Measurements from ENCODE around the gene CGB3.
"Not testable (repeated sequence)": the region's sequence is repeated elsewhere in the genome, so short reads cannot be mapped to it uniquely, and the experiment has no call there.

The CGB3 gene

DNA sequence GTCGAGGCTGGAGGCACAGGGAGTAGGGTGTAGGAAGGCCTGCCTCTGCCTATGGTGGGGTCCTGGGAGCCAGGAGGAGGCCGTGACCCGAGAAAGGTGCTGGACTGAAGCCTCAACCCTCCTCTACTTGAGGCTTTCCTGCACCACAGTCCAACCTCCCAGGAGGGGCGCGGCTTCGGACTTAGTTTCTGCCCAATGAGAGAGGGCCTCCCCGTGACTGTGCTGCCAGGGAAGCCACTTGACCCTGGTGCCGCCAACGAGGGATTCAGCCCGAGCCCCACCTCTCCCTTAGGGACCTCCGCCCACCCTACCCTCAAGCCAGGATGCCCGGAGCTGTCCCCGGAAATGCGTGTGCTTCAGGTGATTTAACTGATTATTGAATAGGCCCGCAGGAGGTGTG, at the start of gene CGB3:
Gene CGB3 (minus strand): TSS at position 101 of the 400 bp plus-strand sequence. CDS start 362 bp downstream, outside the sequence.
- DNase-seq (ENCODE audit: low spot score) = not testable (repeated sequence)

DNA sequence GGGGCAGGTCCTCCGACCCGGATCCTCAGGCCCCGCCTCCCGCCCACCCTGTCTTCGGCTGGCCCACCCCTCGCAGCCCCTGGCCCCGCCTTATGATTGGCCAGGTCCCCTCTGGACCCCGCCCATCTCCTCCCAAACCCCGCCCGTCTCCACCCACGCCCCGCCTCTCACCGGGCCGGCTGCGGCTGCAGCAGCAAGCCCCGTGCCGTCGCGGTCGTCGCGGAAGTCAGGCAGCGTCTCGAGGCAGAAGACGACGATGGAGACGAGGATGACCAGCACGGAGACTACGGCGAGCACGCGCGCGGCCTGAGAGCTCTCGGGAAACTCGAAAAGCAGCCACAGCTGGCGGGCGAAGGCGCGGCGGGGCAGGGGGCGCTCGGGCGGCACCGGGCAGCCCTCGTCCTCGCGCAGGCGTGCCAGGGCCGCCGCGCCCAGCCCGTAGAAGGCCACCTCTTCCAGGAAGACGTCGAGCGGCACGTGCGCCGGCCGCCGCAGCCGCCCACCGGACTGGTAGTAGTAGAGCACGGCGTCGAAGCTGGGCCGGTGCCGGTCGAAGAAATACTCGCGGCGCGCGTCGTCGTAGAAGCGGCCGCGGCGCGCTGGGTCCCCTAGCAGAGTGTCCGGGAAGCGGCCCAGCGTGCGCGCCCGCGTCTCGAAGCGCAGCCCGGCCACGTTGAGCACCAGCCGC, 47.9 kb upstream of the CGB3 start:
- DNase-seq (ENCODE audit: low spot score) = no peak

DNA sequence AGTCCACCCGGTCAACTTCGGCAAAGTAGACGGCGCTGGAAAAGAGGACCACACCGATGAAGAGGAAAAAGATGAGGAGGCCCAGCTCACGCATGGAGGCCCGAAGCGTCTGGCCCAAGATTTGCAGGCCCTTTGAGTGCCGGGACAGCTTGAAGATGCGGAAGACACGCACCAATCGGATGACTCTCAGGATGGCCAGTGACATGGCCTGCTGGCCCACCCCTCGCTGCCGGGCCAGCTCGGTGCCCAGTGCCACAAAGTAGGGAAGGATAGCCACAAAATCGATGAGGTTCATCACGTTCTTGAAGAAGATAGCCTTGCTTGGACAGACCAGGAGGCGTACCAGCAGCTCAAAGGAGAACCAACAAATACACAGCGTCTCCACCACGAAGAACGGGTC, 46.3 kb upstream of the CGB3 start:
- DNase-seq (ENCODE audit: low spot score) = no peak

DNA sequence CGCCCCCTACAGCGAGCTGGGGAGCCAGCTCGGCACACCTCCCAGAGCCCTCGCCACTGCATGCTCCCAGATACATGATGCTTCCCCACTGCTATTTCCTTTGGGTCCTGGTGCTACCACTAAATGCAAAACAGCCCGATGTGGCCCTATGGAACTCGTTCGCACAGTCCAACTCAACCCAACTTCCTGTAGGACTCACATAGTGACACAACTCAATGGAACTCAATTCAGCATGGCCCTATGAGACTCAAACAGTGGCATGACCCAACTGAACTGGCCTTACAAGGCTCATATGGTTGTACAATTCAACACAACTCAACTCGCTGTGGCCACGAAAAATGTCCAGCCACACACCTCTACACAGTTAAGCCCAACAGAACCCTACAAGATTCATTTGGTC, 44.9 kb upstream of the CGB3 start:
- DNase-seq (ENCODE audit: low spot score) = no peak

DNA sequence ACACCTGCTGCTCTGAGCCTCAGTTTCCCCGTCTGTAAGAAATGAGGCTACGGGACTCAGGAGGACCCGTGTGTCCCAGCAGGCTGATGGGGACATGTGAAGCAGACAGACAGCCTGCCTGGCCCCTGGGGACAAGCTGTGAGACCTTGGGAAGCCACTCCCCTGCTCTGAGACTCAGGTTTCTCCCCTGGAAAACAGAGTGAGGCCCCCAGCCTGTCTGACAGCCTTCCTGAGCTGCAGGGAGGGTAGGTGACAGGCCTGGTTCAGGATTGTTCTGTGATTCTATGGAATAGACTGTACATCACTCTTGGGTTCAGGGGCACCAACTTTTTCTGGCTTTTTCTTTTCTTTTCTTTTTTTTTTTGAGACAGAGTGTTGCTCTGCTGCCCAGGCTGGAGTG, 43.4 kb upstream of the CGB3 start:
- DNase-seq (ENCODE audit: low spot score) = no peak

DNA sequence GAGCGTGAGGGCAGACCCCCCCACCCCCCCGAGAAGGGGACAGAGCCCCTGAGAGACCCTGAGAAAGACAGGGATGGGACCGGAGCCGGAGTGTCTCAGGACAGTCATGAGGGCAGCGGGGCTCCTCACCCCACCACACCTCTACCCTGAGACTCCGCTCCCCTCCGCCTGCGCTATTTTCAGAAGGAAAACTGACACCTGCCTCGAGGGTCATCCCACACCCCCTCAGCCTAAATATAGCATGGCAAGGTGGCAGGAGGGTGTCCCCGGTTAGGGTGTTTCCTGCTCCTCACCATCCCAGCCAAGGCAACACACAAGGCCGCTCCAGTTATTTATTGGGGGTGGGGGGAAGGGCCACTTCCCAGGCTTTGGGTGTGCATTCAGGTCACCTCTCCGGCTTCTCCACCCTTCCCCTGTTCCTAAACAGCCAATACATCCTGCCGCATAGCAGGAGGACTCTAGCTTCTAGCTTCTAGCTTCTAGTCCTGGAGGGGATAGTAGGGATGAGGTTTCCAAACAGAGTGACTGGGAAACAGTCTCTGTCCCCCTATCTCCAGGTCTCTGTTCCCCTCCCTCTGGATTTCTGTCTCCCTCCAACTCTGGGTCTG, 41.9 kb upstream of the CGB3 start:
- DNase-seq (ENCODE audit: low spot score) = no peak

DNA sequence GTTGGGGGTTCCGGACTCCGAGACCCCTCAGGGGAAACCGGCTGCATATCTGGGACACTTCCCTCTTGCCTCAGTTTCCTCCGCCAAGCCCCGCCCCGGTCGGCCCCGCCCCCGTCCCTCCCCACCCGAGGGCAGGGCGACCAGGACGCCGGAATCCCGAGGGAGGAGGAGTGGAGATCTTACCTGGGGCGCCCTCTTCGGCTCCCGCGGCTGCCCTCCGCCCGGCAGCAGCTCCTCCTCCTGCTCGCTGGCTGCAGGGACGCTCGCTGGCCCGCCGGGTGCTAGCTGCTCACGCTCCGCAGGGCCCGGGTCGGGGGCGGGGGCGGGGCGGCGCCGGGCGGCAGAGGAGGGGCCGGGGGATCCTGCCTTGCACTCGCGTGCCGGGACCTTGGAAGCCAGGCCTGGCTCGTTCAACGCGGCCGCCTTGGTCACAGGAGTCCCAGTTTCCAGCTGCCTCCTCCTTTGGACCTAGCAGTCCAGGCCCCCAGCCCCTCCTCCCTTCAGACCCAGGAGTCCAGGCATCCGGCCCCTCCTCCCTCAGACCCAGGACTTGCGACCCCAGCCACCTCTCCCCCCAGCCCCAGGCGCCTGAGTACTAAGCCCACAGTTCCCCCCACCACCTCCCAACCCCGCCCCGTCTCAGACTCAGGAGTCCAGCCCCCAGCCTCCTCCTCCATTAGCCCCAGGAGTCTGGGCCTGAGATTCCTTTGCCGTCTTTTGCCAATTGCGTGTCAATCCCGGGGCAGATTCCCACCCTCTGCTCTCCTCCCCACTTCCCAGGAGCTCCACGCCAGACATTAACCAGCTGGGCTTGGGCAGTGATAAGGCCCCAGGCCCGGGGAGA, 40.9 kb upstream of the CGB3 start, which contains the start of gene NTF4:
Gene NTF4 (minus strand): TSS at position 51 of the 844 bp plus-strand sequence. CDS start 2,821 bp downstream, outside the sequence.
- no peak for DNase-seq (ENCODE audit: low spot score)

DNA sequence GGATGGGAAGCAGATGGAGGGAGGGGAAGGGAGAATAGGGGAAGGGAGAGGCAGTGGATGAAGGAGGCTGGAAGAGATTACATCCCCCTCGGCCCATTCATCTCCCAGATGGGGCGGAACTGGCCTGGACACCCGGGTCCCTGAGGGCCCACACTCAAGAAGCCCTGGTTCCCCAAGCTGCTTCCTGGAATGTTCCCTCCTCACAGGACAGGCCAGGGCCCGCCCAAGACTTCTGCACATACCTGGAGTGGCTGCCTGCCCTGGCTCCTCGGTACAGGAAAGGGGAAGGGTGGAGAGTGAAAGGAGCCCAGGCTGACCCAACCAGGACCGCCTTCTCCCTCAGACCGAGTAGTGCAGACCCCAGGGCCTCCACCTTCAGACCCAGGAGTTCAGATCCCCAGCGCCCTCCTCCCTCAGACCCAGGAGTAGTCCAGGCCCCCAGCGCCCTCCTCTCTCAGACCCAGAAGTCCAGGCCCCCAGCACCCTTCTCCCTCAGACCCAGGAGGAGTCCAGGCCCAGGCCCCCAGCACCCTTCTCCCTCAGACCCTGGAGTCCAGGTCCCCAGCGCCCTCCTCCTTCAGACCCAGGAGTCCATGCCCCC, 40.0 kb upstream of the CGB3 start:
- DNase-seq (ENCODE audit: low spot score) = no peak

DNA sequence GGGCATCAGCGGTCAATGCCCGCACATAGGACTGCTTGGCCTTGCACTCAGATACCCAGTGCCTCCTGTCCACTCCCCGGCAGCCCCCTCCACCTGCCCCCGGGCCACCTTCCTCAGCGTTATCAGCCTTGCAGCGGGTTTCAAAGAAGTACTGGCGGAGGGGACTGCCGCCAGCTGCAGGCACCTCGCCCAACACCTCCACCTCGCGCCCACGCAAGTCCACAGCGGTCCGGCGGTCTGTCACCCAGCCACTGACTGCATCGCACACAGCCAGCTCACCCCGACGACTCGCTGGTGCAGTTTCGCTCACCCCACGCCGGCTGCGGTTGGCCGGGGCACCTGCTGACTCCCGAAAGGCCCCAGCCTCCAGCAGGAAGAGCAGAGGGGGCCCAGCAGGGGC, 37.3 kb upstream of the CGB3 start:
- DNase-seq (ENCODE audit: low spot score) = no peak

DNA sequence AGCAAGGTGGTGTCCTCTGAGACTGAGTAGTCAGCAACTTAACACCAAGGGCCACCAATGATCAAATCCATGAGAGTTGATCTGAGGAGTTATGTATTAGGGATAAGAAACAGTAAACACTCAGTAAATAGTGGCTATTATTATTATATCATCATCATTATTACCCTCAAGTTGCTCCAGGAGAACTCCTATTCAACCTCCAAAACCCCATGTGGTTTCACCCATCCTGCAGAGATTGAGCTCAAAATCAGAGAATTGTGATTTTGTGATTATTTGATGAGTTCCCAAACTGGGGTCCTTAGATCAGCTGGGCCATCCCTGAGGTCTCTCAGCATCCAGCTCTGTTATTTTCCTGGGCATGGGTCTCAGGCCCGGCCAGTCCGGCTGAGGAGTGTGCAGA, 36.9 kb upstream of the CGB3 start:
- DNase-seq (ENCODE audit: low spot score) = no peak

DNA sequence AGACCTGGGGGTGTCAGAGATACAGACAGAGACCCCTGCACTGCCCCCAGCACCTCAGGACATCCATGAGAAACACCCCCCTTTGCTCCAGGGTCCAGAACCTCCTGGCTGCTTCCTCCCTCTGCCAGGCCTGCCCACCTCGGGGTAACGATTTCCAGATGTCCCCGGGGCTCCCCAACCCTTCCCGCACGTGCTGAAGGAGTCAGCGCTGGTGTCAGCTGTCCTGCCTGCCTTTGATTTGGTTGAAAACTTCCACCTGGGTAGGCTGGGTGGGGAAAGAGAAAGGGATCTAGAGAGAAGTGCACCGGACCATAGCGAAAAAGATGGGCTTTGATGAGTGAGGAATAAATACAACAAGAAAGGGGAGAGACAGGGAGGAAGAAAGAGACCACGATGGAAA, 34.9 kb upstream of the CGB3 start:
- no peak for DNase-seq (ENCODE audit: low spot score)

DNA sequence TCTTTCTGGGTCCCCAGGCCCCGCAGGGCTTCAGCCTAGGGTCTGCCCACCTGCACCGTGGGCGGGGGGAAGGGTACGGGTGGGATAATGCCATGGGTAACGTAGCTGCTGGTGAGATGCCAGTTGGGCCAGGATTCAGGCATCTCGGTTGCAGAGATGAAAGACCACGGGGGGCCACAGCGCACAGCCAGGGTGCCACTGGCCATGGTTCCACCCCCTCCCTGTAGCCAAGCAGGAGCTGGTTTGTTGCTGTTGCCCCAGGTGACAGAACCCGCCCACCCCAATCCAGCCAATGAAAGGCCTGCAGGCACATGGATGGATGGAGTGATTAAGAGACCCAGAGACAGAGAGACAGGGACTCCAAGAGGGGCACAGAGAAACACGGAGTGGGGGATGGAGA, 34.4 kb upstream of the CGB3 start:
- DNase-seq (ENCODE audit: low spot score) = no peak

DNA sequence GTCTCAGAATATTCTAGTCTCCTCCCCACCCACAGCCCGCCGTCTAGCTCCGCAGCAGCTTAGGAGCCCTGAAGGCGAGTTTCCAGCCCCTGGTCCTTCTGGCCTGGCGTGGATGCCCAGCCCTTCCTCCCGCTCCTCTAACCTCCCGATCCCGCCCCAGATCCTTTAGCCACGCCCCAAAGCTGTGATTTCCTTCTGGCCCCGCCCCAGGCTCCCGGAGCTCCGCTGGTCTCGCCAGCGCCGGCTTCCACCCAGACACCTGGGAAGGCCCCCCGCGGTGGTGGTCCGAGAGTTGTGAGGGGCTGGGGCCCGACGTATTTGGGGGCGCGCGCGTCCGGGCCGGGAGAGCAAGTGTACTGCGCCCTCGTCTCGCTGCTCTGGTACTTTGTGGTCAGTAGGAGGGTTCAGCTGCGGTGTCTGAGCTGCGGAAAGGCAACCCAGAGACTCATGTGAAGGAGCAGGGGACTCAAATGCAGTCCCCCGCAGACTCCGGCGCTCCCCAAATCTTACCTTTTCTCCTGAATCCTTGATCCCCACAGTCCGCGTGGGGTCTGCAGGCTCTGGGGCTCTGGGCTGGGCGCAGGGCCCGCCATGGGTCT, 33.6 kb upstream of the CGB3 start, which contains the start of gene CGB7:
Gene CGB7 (minus strand): TSS at position 114 of the 599 bp plus-strand sequence. CDS start 2,374 bp downstream, outside the sequence.
- DNase-seq (ENCODE audit: low spot score) = peak; percentile 6

DNA sequence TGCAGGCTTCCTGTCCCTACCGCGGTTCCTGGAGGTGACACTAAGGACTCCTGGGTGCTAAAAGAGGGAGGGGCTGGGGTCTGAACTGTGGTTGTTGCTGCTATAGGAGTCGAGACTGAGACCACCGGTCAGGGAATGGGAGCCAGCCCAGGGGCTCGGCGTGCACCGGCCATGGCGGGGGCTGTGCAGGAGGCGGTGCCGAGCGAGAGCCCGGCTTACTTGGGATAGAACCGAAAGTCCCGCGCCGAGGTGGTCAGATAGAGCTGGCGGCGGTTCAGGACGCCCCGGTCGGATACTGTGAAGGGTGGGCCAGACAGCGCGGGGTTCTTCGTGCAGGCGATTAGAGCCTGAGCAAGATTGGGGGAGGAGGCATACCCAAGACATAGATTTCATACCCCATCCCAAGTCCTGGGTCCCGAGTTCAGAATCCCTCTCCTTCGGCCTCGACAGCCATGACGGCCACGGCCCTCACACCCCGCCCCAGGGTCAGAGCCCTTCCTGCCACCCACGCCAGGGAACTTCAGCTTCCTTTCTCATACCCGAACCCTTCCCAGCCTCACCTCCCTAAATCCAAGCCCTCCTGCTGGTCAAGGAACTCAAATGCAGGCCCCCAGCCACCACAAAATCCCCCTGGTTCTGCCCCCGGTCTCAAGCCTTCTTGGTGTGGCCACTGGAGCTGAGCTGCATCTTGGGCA, 32.9 kb upstream of the CGB3 start:
- not testable (repeated sequence) for DNase-seq (ENCODE audit: low spot score)

DNA sequence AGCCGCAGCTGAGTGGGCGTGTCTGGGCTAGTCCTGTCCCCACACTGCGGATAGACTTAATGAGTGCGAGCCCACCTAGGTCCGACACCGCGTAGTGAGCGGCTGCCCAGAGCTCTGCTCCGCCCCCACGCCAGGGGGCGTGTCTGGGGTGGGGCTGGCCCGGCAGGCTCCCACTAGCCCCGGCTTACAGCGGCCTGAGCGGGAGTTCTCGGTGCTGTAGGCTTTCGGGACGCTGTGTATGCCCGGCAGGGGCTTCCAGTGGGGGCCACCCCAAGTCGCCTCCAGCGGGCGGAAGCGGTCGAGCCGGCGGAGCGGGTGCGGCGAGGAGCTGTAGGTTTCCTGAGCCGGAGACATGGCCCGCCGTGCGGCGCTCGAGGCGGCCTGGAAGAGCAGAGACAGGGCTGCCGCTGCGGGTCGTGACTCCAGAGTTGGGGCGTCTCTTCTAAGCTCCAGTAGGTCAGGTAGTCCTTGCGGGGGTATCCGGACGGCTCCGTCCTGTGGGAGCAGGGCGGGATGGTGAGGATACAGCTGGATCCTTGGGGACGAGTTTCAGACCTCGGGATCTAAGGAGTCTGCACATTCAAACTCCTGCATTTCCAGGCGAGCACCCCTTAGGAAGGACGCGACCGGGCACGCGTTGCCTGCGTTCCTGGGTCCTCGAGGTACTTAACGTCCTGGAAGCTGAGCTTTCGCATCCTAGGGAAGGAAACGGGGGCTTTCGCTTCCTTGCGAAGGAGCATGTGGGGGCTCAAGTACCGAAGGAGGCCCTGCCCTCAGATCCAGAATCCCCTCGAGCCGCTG, 32.2 kb upstream of the CGB3 start:
- DNase-seq (ENCODE audit: low spot score) = peak; percentile 10

DNA sequence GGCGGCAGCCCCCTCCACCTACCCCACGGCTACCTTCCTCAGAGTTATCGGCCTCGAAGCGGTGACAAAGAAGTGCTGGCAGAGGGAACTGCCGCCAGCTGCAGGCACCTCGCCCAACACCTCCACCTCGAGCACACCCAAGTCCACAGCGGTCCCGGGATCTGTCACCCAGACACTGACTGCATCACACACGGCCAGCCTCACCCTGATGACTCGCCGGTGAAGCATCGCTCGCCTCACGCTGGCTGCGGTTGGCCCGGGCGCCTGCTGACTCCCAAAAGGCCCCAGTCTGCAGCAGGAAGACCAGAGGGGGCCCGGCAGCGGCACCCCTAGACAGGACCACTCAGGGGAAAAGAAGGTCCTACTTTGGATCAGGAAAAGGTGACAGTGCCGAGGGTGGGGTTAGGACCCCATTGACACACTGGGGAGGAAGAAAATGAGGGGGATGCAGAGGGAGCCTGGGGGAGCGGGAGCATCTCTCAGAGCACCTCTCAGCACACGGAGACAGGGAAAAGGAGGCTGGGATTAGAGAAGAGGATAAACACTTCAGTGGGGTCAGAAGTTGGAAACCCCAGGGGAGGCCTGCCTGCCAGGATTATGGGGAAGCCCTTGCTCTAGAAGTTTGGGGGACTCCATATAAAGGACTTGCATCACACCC, 26.4 kb upstream of the CGB3 start:
- DNase-seq (ENCODE audit: low spot score) = not testable (repeated sequence)

DNA sequence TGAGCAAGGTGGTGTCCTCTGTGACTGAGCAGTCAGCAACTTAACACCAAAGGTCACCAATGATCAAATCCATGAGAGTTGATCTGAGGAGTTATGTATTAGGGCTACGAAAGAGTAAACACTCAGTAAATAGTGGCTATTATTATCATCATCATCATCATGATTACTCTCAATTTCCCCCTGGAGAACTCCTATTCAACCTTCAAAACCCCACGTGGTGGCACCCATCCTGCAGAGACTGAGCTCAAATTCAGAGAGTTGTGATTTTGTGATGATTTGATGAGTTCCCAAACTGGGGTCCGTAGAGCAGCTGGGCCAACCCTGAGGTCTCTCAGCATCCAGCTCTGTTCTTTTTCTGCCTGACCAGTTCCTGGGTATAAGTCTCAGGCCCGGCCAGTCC, 25.7 kb upstream of the CGB3 start:
- not testable (repeated sequence) for DNase-seq (ENCODE audit: low spot score)

DNA sequence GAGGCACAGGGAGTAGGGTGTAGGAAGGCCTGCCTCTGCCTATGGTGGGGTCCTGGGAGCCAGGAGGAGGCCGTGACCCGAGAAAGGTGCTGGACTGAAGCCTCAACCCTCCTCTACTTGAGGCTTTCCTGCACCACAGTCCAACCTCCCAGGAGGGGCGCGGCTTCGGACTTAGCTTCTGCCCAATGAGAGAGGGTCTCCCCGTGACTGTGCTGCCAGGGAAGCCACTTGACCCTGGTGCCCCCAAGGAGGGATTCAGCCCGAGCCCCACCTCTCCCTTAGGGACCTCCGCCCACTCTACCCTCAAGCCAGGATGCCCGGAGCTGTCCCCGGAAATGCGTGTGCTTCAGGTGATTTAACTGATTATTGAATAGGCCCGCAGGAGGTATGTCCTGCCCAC, 24.9 kb upstream of the CGB3 start, which contains the start of gene CGB8:
Gene CGB8 (minus strand): TSS at position 101 of the 400 bp plus-strand sequence. CDS start 372 bp downstream, outside the sequence.
- DNase-seq (ENCODE audit: low spot score) = not testable (repeated sequence)

DNA sequence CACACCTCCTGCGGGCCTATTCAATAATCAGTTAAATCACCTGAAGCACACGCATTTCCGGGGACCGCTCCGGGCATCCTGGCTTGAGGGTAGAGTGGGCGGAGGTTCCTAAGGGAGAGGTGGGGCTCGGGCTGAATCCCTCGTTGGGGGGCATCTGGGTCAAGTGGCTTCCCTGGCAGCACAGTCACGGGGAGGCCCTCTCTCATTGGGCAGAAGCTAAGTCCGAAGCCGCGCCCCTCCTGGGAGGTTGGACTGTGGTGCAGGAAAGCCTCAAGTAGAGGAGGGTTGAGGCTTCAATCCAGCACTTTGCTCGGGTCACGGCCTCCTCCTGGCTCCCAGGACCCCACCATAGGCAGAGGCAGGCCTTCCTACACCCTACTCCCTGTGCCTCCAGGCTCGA, 19.4 kb upstream of the CGB3 start, which contains the start of gene CGB5:
Gene CGB5 (plus strand): TSS at position 301 of the 400 bp plus-strand sequence. CDS start 362 bp downstream, outside the sequence.
- not testable (repeated sequence) for DNase-seq (ENCODE audit: low spot score)
